OCI-M2 (cell line): Measurements from ENCODE around the gene RGR.

ENCODE experiments used
- DNase-seq: peaks from one replicate; lab custom pipeline; 2025; ENCODE audit not compliant: unreplicated experiment; lab: John Stamatoyannopoulos, UW

Gene RGR

GRCh38 chr10:84244651-84245270 is at the start of gene RGR:
Gene RGR, plus strand, starts transcription at chr10:84245053. Its CDS starts 38 bp downstream, at chr10:84245091.
- no peak for DNase-seq

GRCh38 chr10:84196083-84196482 is 48.8 kb upstream of the RGR start:
- DNase-seq = no peak

GRCh38 chr10:84196941-84197340 is 47.9 kb upstream of the RGR start:
- DNase-seq = no peak

- DNase-seq = no peak
Measured at GRCh38 chr10:84197643-84198042, 47.2 kb upstream of the RGR start.

- no peak for DNase-seq
Measured at GRCh38 chr10:84198206-84198915, 46.5 kb upstream of the RGR start.

- DNase-seq = no peak
Measured at GRCh38 chr10:84200537-84201243, 44.2 kb upstream of the RGR start.

- no peak for DNase-seq
Measured at GRCh38 chr10:84201244-84201606, 43.6 kb upstream of the RGR start.

- DNase-seq = no peak
Measured at GRCh38 chr10:84201682-84202081, 43.2 kb upstream of the RGR start.

- DNase-seq = no peak
Measured at GRCh38 chr10:84202349-84202748, 42.5 kb upstream of the RGR start.

- DNase-seq = no peak
Measured at GRCh38 chr10:84204122-84204521, 40.7 kb upstream of the RGR start.

GRCh38 chr10:84204610-84205009 is 40.2 kb upstream of the RGR start:
- DNase-seq = no peak

GRCh38 chr10:84205049-84205852 is 39.6 kb upstream of the RGR start:
- no peak for DNase-seq

- DNase-seq = no peak
Measured at GRCh38 chr10:84205853-84206525, 38.9 kb upstream of the RGR start.

- DNase-seq = no peak
Measured at GRCh38 chr10:84208023-84208422, 36.8 kb upstream of the RGR start.

GRCh38 chr10:84211566-84211965 is 33.3 kb upstream of the RGR start:
- no peak for DNase-seq

GRCh38 chr10:84212014-84212413 is 32.8 kb upstream of the RGR start:
- DNase-seq = no peak

- DNase-seq = no peak
Measured at GRCh38 chr10:84213076-84213475, 31.8 kb upstream of the RGR start.

- no peak for DNase-seq
Measured at GRCh38 chr10:84214046-84214572, 30.7 kb upstream of the RGR start.

- DNase-seq = no peak
Measured at GRCh38 chr10:84214612-84215235, 30.1 kb upstream of the RGR start.

GRCh38 chr10:84216834-84217233 is 28.0 kb upstream of the RGR start:
- no peak for DNase-seq
